Measurements from ENCODE around the gene SHISAL1. TPM values are rescaled to one million over a fixed set of nuclear protein-coding genes. Genes with fewer than 3 reads are reported as not detected.

The SHISAL1 gene
- total RNA-seq, 2 donors from 2014 or later = not detected

GRCh38 chr22:44195189-44195871 is 117.4 kb downstream of the SHISAL1 start:
- ATAC-seq (no peak), DNase-seq (ENCODE audit: low spot score in 2 of 2) (no peak)
- Mint-ChIP-seq H3K27ac (no peak overlapping the region), H3K36me3 (peaks cover 14 to 24% of the 10 kb centered on the region in 2 donors), H3K9me3 (no peaks in the 10 kb centered on the region)

DNA sequence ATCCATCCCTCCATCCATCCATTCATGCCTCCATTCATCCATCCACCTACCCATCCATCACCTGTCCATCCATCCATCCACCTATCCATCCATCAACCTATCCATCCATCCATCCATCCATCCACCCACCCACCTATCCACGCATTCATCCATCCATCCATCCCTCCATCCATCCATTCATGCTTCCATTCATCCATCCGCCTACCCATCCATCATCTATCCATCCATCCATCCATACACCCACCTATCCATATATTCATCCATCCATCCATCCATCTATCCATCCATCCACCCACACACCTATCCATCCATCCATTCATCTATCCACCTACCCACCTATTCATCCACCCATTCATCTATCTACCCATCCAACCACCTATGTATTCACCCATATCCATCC is 118.2 kb downstream of the SHISAL1 start:
- peaks cover 14 to 24% of the 10 kb centered on the region in 2 donors for H3K36me3 Mint-ChIP-seq
- H3K9me3 Mint-ChIP-seq = no peaks in the 10 kb centered on the region
- DNase-seq (ENCODE audit: low spot score in 2 of 2) = no peak
- no peak for ATAC-seq
- no peak overlapping the region for H3K27ac Mint-ChIP-seq

Other genes starting within 250 kb of the SHISAL1 start
- 10 to 100 TPM; 55.5 to 85.1 TPM for gene PARVG, start 132.0 kb downstream of the SHISAL1 start, total RNA-seq
- 1 to 10 TPM; 6.5 to 8.4 TPM for gene RTL6, start 185.3 kb upstream of the SHISAL1 start, total RNA-seq

All from activated naive CD4-positive, alpha-beta T cell treated with anti-CD3 and anti-CD28 coated beads, Interleukin-2, amount 50 U/mL, for 72 hours (primary cell).